GM21737 (cell line): ENCODE results near the gene IFITM1.
"Not testable (repeated sequence)": the region's sequence is repeated elsewhere in the genome, so short reads cannot be mapped to it uniquely, and the experiment has no call there.

Experiments used
- ATAC-seq: cut with Tn5 transposase; IDR thresholded peaks from one replicate; pipeline ENCODE4 v1.9.1; 2021; ENCODE audit warnings: mild to moderate bottlenecking, moderate library complexity; ENCODE audit not compliant: unreplicated experiment

The IFITM1 gene

DNA sequence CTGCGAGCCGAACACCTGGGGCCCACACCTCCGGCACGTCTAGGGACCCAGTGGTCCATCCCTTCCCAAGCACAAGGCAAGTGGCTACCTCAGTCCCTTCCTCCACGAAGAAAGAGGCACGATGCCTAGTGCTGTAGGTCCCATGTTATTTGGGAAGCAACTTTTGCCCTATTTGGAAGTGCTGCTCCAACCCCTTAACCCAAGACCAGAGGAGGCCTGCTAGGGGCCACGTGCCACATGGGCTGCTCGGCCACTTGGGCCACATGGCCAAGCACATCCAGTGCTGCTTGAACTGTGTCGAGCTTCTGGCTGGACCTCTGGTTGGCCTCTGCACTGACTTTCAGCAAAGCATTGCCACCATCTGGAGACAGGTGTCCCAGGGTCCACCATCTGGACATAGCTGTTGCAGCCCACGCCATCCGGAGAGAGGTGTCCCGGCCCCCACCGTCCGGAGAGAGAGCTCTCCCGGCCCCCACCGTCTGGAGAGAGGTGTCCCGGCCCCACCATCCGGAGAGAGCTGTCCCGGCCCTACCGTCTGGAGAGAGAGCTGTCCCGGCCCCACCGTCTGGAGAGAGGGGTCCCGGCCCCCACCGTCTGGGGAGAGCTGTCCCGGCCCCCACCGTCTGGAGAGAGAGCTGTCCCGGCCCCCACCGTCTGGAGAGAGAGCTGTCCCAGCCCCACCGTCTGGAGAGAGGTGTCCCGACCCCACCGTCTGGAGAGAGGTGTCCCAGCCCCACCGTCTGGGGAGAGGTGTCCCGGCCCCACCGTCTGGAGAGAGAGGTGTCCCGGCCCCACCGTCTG is 49.0 kb downstream of the IFITM1 start:
- no peak for ATAC-seq

GRCh38 chr11:363443-363805 is 49.6 kb downstream of the IFITM1 start:
- not testable (repeated sequence) for ATAC-seq

GRCh38 chr11:363948-364761 is 50.3 kb downstream of the IFITM1 start:
- no peak for ATAC-seq
